Measurements from ENCODE around the gene WWC1. TPM values are rescaled to one million over a fixed set of nuclear protein-coding genes. Genes with fewer than 3 reads are reported as not detected.
"Not testable (repeated sequence)": the region's sequence is repeated elsewhere in the genome, so short reads cannot be mapped to it uniquely, and the experiment has no call there.

WWC1 gene
- total and polyA plus RNA-seq, 12 donors, result 0.79 to 7.8 (median 1.2) TPM

DNA sequence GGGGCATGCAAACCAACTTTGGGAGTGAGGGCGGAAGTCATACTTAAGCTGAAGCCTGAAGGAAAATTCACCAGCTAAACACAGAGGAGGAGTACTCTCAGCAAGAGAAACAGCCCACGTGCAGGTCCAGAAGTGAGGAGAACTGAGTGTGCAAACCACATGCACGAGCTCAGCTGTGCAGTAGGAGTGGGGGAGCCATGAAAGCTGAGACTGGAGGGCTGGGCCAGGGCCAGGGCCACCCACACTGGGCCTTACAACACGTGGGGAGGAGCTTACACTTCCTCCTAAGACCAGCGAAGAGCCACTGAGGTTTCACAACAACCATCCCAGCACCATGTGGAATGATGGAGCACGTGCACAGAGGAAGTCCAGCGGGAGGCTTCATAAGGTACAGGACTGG lies 9.3 kb upstream of the WWC1 start:
- ATAC-seq, result peak in 2 of 8 donors; percentile 34 to 44
- no peak overlapping the region for H3K27ac ChIP-seq

DNA sequence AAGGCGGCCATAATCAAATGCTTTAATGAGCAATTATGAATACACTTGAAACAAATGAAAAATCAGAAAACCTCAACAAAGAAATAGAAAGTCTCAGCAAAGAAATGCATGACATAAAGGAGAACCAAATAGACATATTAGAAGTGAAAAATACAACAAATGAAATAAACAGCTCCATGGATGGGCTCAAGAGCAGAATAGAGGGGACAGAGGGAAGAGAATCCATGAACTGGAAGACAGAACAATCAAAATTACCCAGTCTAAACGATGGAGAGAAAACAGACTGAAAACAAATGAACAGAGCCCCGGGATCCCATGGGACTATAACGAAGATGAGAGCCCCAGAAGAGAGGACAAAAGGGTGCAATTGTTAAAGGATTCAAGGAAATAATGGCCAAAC lies 6.6 kb upstream of the WWC1 start:
- ATAC-seq (no peak), DNase-seq (no peak)
- H3K4me1 ChIP-seq, result no peaks in the 10 kb centered on the region
- peaks cover 0 to 19% (median 2%) of the 10 kb centered on the region in 7 donors for H3K27me3 ChIP-seq
- H3K27ac ChIP-seq, result no peak overlapping the region
- H3K9me3 ChIP-seq, result peaks cover 0 to 24% (median 11%) of the 10 kb centered on the region in 11 donors
- TF ChIP-seq, protein P1, sequence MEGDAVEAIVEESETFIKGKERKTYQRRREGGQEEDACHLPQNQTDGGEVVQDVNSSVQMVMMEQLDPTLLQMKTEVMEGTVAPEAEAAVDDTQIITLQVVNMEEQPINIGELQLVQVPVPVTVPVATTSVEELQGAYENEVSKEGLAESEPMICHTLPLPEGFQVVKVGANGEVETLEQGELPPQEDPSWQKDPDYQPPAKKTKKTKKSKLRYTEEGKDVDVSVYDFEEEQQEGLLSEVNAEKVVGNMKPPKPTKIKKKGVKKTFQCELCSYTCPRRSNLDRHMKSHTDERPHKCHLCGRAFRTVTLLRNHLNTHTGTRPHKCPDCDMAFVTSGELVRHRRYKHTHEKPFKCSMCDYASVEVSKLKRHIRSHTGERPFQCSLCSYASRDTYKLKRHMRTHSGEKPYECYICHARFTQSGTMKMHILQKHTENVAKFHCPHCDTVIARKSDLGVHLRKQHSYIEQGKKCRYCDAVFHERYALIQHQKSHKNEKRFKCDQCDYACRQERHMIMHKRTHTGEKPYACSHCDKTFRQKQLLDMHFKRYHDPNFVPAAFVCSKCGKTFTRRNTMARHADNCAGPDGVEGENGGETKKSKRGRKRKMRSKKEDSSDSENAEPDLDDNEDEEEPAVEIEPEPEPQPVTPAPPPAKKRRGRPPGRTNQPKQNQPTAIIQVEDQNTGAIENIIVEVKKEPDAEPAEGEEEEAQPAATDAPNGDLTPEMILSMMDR (IDR thresholded peaks at IDR 0.05), result no peak
- intact Hi-C loops (cut with DNase I), result loop anchor here in 1 of 10 donors (5.0 kb wide), 1 partner anchor 187 kb away; no protein-coding TSS in a partner anchor
- H3K36me3 ChIP-seq, result no peaks in the 10 kb centered on the region
- whole genome bisulfite sequencing, 2 donors, result 78 to 81% methylated on average over 4 of the region's 4 CpGs
- H3K4me3 ChIP-seq, result no peak overlapping the region

More for the DNA sequence above, 9.3 kb upstream of the WWC1 start:
- intact Hi-C loops (cut with DNase I), result no loop called here
- no peak for DNase-seq
- WGBS, 2 donors, result 41 to 42% methylated on average over 7 of the region's 7 CpGs
- Histone ChIP-seq H3K4me3 (no peak overlapping the region), H3K27me3 (peaks cover 0 to 21% (median 0%) of the 10 kb centered on the region in 7 donors), H3K4me1 (no peaks in the 10 kb centered on the region), H3K9me3 (peaks cover 0 to 24% (median 11%) of the 10 kb centered on the region in 11 donors), H3K36me3 (no peaks in the 10 kb centered on the region)
- TF ChIP-seq, protein P1 (IDR thresholded peaks at IDR 0.05), result no peak

DNA sequence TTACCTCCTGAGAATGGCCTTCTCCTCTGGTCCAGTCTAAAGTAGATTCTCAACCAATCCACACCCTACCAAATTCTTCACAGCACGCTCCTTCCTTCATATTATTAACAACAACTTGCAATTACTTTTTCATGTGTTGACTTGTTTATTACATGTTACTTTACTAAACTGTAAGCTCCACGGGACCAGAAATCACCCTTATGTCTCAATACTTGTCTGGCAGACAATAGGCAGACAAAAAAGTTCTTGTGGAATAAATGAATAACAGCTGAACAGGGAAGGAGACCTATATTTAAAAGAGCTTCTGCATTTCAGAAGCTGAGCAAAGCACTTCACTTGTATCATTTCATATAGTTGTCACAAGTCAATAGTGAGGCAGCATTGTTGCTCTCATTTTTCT lies 5.7 kb upstream of the WWC1 start:
- 86 to 93% methylated on average over 2 of the region's 2 CpGs for WGBS, 2 donors
- Histone ChIP-seq H3K9me3 (peaks cover 0 to 24% (median 11%) of the 10 kb centered on the region in 11 donors), H3K4me1 (no peaks in the 10 kb centered on the region), H3K4me3 (no peak overlapping the region), H3K27ac (no peak overlapping the region), H3K36me3 (no peaks in the 10 kb centered on the region), H3K27me3 (peaks cover 0 to 21% (median 8%) of the 10 kb centered on the region in 7 donors)
- intact Hi-C loops (cut with DNase I), result loop anchor here in 1 of 10 donors (5.0 kb wide), 1 partner anchor 187 kb away; no protein-coding TSS in a partner anchor
- DNase-seq (no peak), ATAC-seq (no peak)
- TF ChIP-seq, protein P1 (IDR thresholded peaks at IDR 0.05), result no peak

DNA sequence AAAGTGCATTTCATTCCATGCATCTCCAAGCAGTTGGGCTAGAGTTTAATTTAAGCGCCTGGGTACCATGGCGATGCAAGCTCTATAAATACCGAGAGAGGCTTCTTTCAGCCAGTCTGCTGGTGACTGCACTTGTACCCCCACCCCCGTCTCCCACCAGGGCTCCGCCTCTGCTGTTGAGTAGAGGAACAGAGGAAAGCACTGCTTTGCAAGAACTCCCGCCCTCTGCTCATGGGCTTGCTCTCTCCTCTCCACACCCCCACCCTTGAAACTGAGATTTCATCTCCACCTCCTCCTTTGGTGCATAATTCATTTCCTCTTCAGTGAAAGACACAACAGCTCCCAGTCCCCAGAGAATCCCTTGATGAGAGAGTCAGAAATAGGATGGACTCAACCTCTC lies 5.1 kb upstream of the WWC1 start:
- intact Hi-C loops (cut with DNase I), result loop anchor here in 1 of 10 donors (5.0 kb wide), 1 partner anchor 186 kb away; no protein-coding TSS in a partner anchor
- Histone ChIP-seq H3K4me1 (peaks cover 0 to 4% (median 0%) of the 10 kb centered on the region in 9 donors), H3K27ac (no peak overlapping the region), H3K4me3 (no peak overlapping the region), H3K27me3 (peaks cover 0 to 28% (median 15%) of the 10 kb centered on the region in 7 donors), H3K9me3 (peaks cover 0 to 24% (median 11%) of the 10 kb centered on the region in 11 donors), H3K36me3 (no peaks in the 10 kb centered on the region)
- WGBS, 2 donors, result 17 to 20% methylated on average over 6 of the region's 6 CpGs
- DNase-seq (no peak), ATAC-seq (no peak)
- TF ChIP-seq, protein P1 (IDR thresholded peaks at IDR 0.05), result no peak

DNA sequence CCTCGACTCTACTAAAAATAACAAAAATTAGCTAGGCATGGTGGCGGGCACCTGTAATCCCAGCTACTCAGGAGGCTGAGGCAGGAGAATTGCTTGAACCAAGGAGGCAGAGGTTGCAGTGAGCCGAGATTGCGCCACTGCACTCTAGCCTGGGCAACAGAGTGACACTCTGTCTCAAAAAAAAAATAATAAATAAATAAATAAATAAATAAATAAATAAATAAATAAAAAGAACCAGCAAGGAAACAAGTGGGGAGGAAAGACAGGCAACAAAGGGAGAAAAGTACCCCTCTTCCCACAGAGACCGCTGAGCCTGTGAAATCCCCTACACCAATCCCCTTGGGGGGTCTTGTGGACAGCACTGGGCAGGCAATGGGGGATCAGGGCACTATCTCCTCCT lies 4.6 kb upstream of the WWC1 start:
- H3K36me3 ChIP-seq, H3K4me1 ChIP-seq, H3K4me3 ChIP-seq, DNase-seq, H3K27ac ChIP-seq, ATAC-seq: not testable (repeated sequence)
- H3K9me3 ChIP-seq, result peaks cover 0 to 24% (median 11%) of the 10 kb centered on the region in 11 donors
- WGBS, 2 donors, result 86 to 92% methylated on average over 5 of the region's 5 CpGs
- intact Hi-C loops (cut with DNase I), result loop anchor here in 1 of 10 donors (5.0 kb wide), 1 partner anchor 185 kb away; no protein-coding TSS in a partner anchor
- peaks cover 0 to 30% (median 17%) of the 10 kb centered on the region in 7 donors for H3K27me3 ChIP-seq

All from heart right ventricle (tissue), 16 donors.